ENCODE measurements around the gene GGNBP2. TPM values are rescaled to one million over a fixed set of nuclear protein-coding genes. Genes with fewer than 3 reads are reported as not detected.
A peak's percentile ranks its signal among the peaks of the same experiment; 100 is the strongest.
"Not testable (repeated sequence)": the region's sequence is repeated elsewhere in the genome, so short reads cannot be mapped to it uniquely, and the experiment has no call there.

GGNBP2 gene
- 100 to 1,000 TPM in 1 of 2 donors, 10 to 100 TPM in 1; 97.7 to 151 TPM for total RNA-seq

GRCh38 chr17:36544307-36545076 is at the start of gene GGNBP2:
GGNBP2 (plus strand) TSS chr17:36544919; CDS start chr17:36545725, 806 bp downstream.
- peaks cover 23 to 27% of the 10 kb centered on the region in 2 donors for H3K36me3 Mint-ChIP-seq
- H3K9me3 Mint-ChIP-seq = no peaks in the 10 kb centered on the region
- peak; percentile 92 to 94 for DNase-seq (ENCODE audit: low spot score in 2 of 2)
- ATAC-seq = peak; percentile 72 to 80
- H3K27ac Mint-ChIP-seq = peak within 1 kb of the TSS; percentile 95 to 99

- H3K36me3 Mint-ChIP-seq = peaks cover 6 to 12% of the 10 kb centered on the region in 2 donors
- ATAC-seq (no peak), DNase-seq (ENCODE audit: low spot score in 2 of 2) (no peak)
- H3K27ac Mint-ChIP-seq = peak overlapping the region in 1 of 2 donors; percentile 36
- H3K9me3 Mint-ChIP-seq = no peaks in the 10 kb centered on the region
Observed at GRCh38 chr17:36495076-36495578, 49.6 kb upstream of the GGNBP2 start.

- Mint-ChIP-seq H3K36me3 (peaks cover 6 to 9% of the 10 kb centered on the region in 2 donors), H3K9me3 (no peaks in the 10 kb centered on the region), H3K27ac (peak overlapping the region; percentile 7 to 84)
- no peak for ATAC-seq
- no peak for DNase-seq (ENCODE audit: low spot score in 2 of 2)
Observed at GRCh38 chr17:36496018-36496789, 48.5 kb upstream of the GGNBP2 start.

GRCh38 chr17:36498155-36498554 is 46.6 kb upstream of the GGNBP2 start:
- DNase-seq (ENCODE audit: low spot score in 2 of 2) (no peak), ATAC-seq (no peak)
- H3K27ac Mint-ChIP-seq = no peak overlapping the region
- no peaks in the 10 kb centered on the region for H3K9me3 Mint-ChIP-seq
- peaks cover 0 to 6% of the 10 kb centered on the region in 2 donors for H3K36me3 Mint-ChIP-seq

- no peaks in the 10 kb centered on the region for H3K9me3 Mint-ChIP-seq
- peaks cover 0 to 10% of the 10 kb centered on the region in 2 donors for H3K36me3 Mint-ChIP-seq
- DNase-seq (ENCODE audit: low spot score in 2 of 2) = no peak
- ATAC-seq = no peak
- no peak overlapping the region for H3K27ac Mint-ChIP-seq
Observed at GRCh38 chr17:36498560-36499300, 46.0 kb upstream of the GGNBP2 start.

- DNase-seq (ENCODE audit: low spot score in 2 of 2) (no peak), ATAC-seq (no peak)
- H3K36me3 Mint-ChIP-seq = peaks cover 0 to 23% of the 10 kb centered on the region in 2 donors
- no peaks in the 10 kb centered on the region for H3K9me3 Mint-ChIP-seq
- H3K27ac Mint-ChIP-seq = peak overlapping the region in 1 of 2 donors; percentile 72
Observed at GRCh38 chr17:36500745-36501225, 43.9 kb upstream of the GGNBP2 start.

GRCh38 chr17:36501351-36501750 is 43.4 kb upstream of the GGNBP2 start:
- Mint-ChIP-seq H3K36me3 (peaks cover 0 to 28% of the 10 kb centered on the region in 2 donors), H3K9me3 (no peaks in the 10 kb centered on the region), H3K27ac (no peak overlapping the region)
- no peak for ATAC-seq
- DNase-seq (ENCODE audit: low spot score in 2 of 2) = no peak

- H3K9me3 Mint-ChIP-seq = no peaks in the 10 kb centered on the region
- DNase-seq (ENCODE audit: low spot score in 2 of 2) (no peak), ATAC-seq (no peak)
- peaks cover 0 to 35% of the 10 kb centered on the region in 2 donors for H3K36me3 Mint-ChIP-seq
- peak overlapping the region in 1 of 2 donors; percentile 94 for H3K27ac Mint-ChIP-seq
Observed at GRCh38 chr17:36501963-36502362, 42.8 kb upstream of the GGNBP2 start.

- ATAC-seq = no peak
- Mint-ChIP-seq H3K9me3 (no peaks in the 10 kb centered on the region), H3K27ac (peak overlapping the region in 1 of 2 donors; percentile 39), H3K36me3 (peaks cover 0 to 46% of the 10 kb centered on the region in 2 donors)
- no peak for DNase-seq (ENCODE audit: low spot score in 2 of 2)
Observed at GRCh38 chr17:36503456-36504155, 41.1 kb upstream of the GGNBP2 start.

- H3K27ac Mint-ChIP-seq = peak overlapping the region in 1 of 2 donors; percentile 22
- no peak for DNase-seq (ENCODE audit: low spot score in 2 of 2)
- H3K9me3 Mint-ChIP-seq = no peaks in the 10 kb centered on the region
- peaks cover 0 to 42% of the 10 kb centered on the region in 2 donors for H3K36me3 Mint-ChIP-seq
- ATAC-seq = no peak
Observed at GRCh38 chr17:36504156-36504545, 40.6 kb upstream of the GGNBP2 start.

- no peak for ATAC-seq
- peak in 1 of 2 donors; percentile 13 for DNase-seq (ENCODE audit: low spot score in 2 of 2)
- peak overlapping the region in 1 of 2 donors; percentile 26 for H3K27ac Mint-ChIP-seq
- peaks cover 7 to 46% of the 10 kb centered on the region in 2 donors for H3K36me3 Mint-ChIP-seq
- no peaks in the 10 kb centered on the region for H3K9me3 Mint-ChIP-seq
Observed at GRCh38 chr17:36505171-36505570, 39.5 kb upstream of the GGNBP2 start.

- ATAC-seq (no peak), DNase-seq (ENCODE audit: low spot score in 2 of 2) (peak in 1 of 2 donors; percentile 21)
- Mint-ChIP-seq H3K36me3 (peaks cover 12 to 54% of the 10 kb centered on the region in 2 donors), H3K27ac (peak overlapping the region in 1 of 2 donors; percentile 78), H3K9me3 (no peaks in the 10 kb centered on the region)
Observed at GRCh38 chr17:36506249-36506826, 38.4 kb upstream of the GGNBP2 start.

GRCh38 chr17:36506831-36507230 is 37.9 kb upstream of the GGNBP2 start:
- Mint-ChIP-seq H3K9me3 (no peaks in the 10 kb centered on the region), H3K36me3 (peaks cover 12 to 54% of the 10 kb centered on the region in 2 donors)

GRCh38 chr17:36507266-36507665 is 37.5 kb upstream of the GGNBP2 start:
- ATAC-seq (no peak), DNase-seq (ENCODE audit: low spot score in 2 of 2) (no peak)
- H3K36me3 Mint-ChIP-seq = peaks cover 12 to 54% of the 10 kb centered on the region in 2 donors
- no peaks in the 10 kb centered on the region for H3K9me3 Mint-ChIP-seq
- H3K27ac Mint-ChIP-seq = peak overlapping the region in 1 of 2 donors; percentile 13

More at GRCh38 chr17:36506831-36507230, 37.9 kb upstream of the GGNBP2 start:
- peak overlapping the region in 1 of 2 donors; percentile 78 for H3K27ac Mint-ChIP-seq
- no peak for ATAC-seq
- peak in 1 of 2 donors; percentile 31 for DNase-seq (ENCODE audit: low spot score in 2 of 2)

- Mint-ChIP-seq H3K27ac (peak overlapping the region in 1 of 2 donors; percentile 52), H3K36me3 (peaks cover 12 to 63% of the 10 kb centered on the region in 2 donors)
- not testable (repeated sequence) for DNase-seq (ENCODE audit: low spot score in 2 of 2); H3K9me3 Mint-ChIP-seq; ATAC-seq
Observed at GRCh38 chr17:36508439-36508838, 36.3 kb upstream of the GGNBP2 start.

Data from activated naive CD4-positive, alpha-beta T cell treated with anti-CD3 and anti-CD28 coated beads, Interleukin-2, amount 50 U/mL, for 72 hours (primary cell).